OCI-LY7 (cell line): ENCODE results near the gene MMP27. TPM values are rescaled to one million over a fixed set of nuclear protein-coding genes. Genes with fewer than 3 reads are reported as not detected.

ENCODE experiments used
- BruUV-seq: library from RNA; stranded (reverse); fragments of 400-500 nt; replicated peaks from 2 replicates; lab custom pipeline; 2021; lab: Mats Ljungman, UMichigan
- CTCF ChIA-PET: fragments of 300-600 bp; sonication (Branson Sonifier 250); formaldehyde crosslinking; loops from one replicate; lab custom pipeline; 2022; ENCODE audit warnings: antibody characterized with exemption; ENCODE audit not compliant: unreplicated experiment; lab: Charles Lee
- POLR2A ChIA-PET: fragments of 300-600 bp; sonication (Branson Sonifier 250); formaldehyde crosslinking; loops from one replicate; lab custom pipeline; 2022; ENCODE audit warnings: antibody characterized with exemption; lab: Charles Lee
- DNase-seq: peaks from one replicate; pipeline ENCODE4 v3.0.0-alpha.2; 2015; ENCODE audit warnings: low spot score
- H2AFZ ChIP-seq: fragments of 200-600 bp; sonication (generic), shearing (Covaris generic); 2 replicates; pipeline ENCODE4 v1.6.1; 2014; ENCODE audit warnings: mild to moderate bottlenecking, antibody characterized with exemption, low read length, moderate library complexity
- H3K27ac ChIP-seq: fragments of 200-600 bp; sonication (generic); 2 replicates; pipeline ENCODE4 v1.5.1; 2014; ENCODE audit warnings: mixed run types, low read depth, mild to moderate bottlenecking, moderate library complexity, low read length, inconsistent platforms; ENCODE audit not compliant: poor library complexity, severe bottlenecking
- H3K36me3 ChIP-seq: fragments of 200-600 bp; sonication (generic); 2 replicates; pipeline ENCODE4 v1.6.1; 2014; ENCODE audit warnings: mild to moderate bottlenecking, antibody characterized with exemption, low read length, moderate library complexity, mixed read lengths; ENCODE audit not compliant: insufficient read depth
- H3K4me1 ChIP-seq: fragments of 200-600 bp; sonication (generic); 2 replicates; pipeline ENCODE4 v1.5.1; 2014; ENCODE audit warnings: mild to moderate bottlenecking, low read length; ENCODE audit not compliant: insufficient read depth, poor library complexity, severe bottlenecking
- H3K4me2 ChIP-seq: fragments of 200-600 bp; sonication (generic); 2 replicates; pipeline ENCODE4 v1.6.1; 2014; ENCODE audit warnings: mild to moderate bottlenecking, low read length
- H3K4me3 ChIP-seq: fragments of 200-600 bp; sonication (generic); 2 replicates; pipeline ENCODE4 v1.5.1; 2014; ENCODE audit warnings: mild to moderate bottlenecking, low read depth, low read length; ENCODE audit not compliant: poor library complexity, severe bottlenecking
- H3K79me2 ChIP-seq: fragments of 200-600 bp; sonication (generic); 2 replicates; pipeline ENCODE4 v1.6.1; 2016; ENCODE audit warnings: low read depth, mild to moderate bottlenecking, low read length, moderate library complexity, mixed read lengths; ENCODE audit not compliant: insufficient read depth
- H3K9me2 ChIP-seq: fragments of 200-600 bp; sonication (generic); 2 replicates; pipeline ENCODE4 v1.6.1; 2016; ENCODE audit warnings: mild to moderate bottlenecking, low read length, mixed read lengths; ENCODE audit not compliant: insufficient read depth
- H3K9me3 ChIP-seq: fragments of 200-600 bp; sonication (generic); 2 replicates; pipeline ENCODE4 v1.6.1; 2014; ENCODE audit warnings: mild to moderate bottlenecking, mixed run types, low read length, mixed read lengths
- H4K20me1 ChIP-seq: fragments of 200-600 bp; sonication (generic); 2 replicates; pipeline ENCODE4 v1.6.1; 2014; ENCODE audit warnings: mild to moderate bottlenecking, antibody characterized with exemption, low read length, moderate library complexity, mixed read lengths; ENCODE audit not compliant: insufficient read depth
- EZH2phosphoT487 ChIP-seq: fragments of 200-600 bp; sonication (generic); IDR thresholded peaks from 2 replicates; pipeline ENCODE4 v1.6.1; 2018; ENCODE audit warnings: low read depth, borderline replicate concordance, mild to moderate bottlenecking, mixed run types, antibody characterized with exemption, low read length, moderate library complexity, mixed read lengths
- intact Hi-C: fragments of 100-400 bp; cut with micrococcal nuclease; formaldehyde crosslinking; loops from one replicate; pipeline ENCODE4 v1.10.0; 2022; ENCODE audit not compliant: unreplicated experiment
- total RNA-seq, 2 experiments: library from RNA; depleted of rRNA in 1 of 2; stranded (reverse); fragments of >200 nt in 1 of 2; shearing (Covaris generic) in 1 of 2; gene quantifications; 2 replicates each; pipeline ENCODE4 v1.2.3, GENCODE V29; 2014 to 2022
- TF ChIP-seq, protein P1 (sequence below): fragments of 200-600 bp; sonication (generic); conservative IDR thresholded peaks from 2 replicates; pipeline ENCODE4 v1.5.1; 2014; ENCODE audit warnings: mild to moderate bottlenecking, antibody characterized with exemption, low read length, moderate library complexity, mixed read lengths

The MMP27 gene
- total RNA-seq, 2 experiments from 2014 or later: not detected

DNA sequence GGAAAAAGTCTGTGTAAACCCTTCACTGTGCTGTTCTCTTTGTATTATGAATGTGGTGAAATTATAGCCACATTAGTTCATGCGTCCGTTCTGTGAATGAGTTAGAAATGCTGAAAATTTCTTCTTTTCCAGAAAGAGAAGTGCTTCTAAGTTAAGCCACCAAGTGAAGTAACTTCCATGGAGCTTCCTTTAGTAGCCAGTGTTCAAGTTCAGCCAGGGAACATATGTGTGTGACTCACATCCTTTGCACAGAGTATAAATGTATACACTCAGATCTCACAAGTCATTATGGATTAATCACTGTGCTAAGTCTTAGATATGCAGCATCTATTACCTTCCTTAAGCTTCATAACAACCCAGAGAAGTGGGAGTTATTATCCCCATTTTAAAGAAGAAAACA, 22.3 kb upstream of the MMP27 start:
- Histone ChIP-seq H3K4me3 (no peak overlapping the region), H3K4me2 (no peak overlapping the region), H3K79me2 (no peaks in the 10 kb centered on the region), H3K27ac (no peak overlapping the region), H3K4me1 (no peaks in the 10 kb centered on the region), H4K20me1 (no peaks in the 10 kb centered on the region), H3K36me3 (no peaks in the 10 kb centered on the region), H3K9me2 (no peaks in the 10 kb centered on the region), H3K9me3 (no peaks in the 10 kb centered on the region), H2AFZ (no peak overlapping the region)
- ChIA-PET POLR2A (interaction anchor here (0.6 kb wide), 1 partner anchor 384 kb away, joined by 3 read pairs; no protein-coding TSS in a partner anchor), CTCF (no interaction called here)
- no TSS peak for BruUV-seq
- intact Hi-C loops: no loop called here
- DNase-seq: no peak
- no peak for TF ChIP-seq EZH2phosphoT487
- TF ChIP-seq, protein P1, sequence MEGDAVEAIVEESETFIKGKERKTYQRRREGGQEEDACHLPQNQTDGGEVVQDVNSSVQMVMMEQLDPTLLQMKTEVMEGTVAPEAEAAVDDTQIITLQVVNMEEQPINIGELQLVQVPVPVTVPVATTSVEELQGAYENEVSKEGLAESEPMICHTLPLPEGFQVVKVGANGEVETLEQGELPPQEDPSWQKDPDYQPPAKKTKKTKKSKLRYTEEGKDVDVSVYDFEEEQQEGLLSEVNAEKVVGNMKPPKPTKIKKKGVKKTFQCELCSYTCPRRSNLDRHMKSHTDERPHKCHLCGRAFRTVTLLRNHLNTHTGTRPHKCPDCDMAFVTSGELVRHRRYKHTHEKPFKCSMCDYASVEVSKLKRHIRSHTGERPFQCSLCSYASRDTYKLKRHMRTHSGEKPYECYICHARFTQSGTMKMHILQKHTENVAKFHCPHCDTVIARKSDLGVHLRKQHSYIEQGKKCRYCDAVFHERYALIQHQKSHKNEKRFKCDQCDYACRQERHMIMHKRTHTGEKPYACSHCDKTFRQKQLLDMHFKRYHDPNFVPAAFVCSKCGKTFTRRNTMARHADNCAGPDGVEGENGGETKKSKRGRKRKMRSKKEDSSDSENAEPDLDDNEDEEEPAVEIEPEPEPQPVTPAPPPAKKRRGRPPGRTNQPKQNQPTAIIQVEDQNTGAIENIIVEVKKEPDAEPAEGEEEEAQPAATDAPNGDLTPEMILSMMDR: no peak

DNA sequence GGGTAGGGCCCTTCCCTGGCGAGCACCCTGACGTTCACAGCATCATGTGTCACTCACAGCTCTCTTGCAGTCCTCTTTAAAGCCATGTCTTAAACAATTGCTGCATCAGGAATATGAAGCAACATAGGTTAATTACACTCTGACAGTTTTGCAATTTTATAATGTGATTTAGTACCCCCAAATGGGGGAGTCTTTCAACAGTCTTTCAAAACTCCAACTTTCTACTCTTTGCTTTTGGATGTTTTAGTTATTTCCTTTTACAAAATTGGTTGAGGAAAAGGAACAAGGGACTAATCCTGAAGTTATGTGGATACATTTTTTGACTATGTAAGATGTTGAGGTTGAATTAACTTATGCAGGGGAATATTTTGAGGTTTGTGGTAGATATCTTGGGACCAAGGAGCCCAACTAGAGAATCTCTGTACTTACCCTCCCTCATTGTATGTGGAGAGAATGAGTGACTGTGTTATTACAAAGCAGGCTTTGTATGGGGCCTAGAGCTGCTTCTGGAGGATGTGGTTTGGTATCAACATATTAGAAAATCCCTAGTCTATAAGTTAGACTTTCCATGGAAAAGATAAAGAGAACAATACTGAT, 19.4 kb upstream of the MMP27 start, which contains the start of gene MMP8:
TSS of gene MMP8 (minus strand) at position 51 of the 597 bp plus-strand sequence. CDS start 99 bp downstream, outside the sequence.
- Histone ChIP-seq H3K79me2 (no peaks in the 10 kb centered on the region), H3K9me3 (no peaks in the 10 kb centered on the region), H3K4me1 (no peaks in the 10 kb centered on the region), H3K4me3 (no peak within 1 kb of the TSS), H3K9me2 (no peaks in the 10 kb centered on the region), H3K36me3 (no peaks in the 10 kb centered on the region), H4K20me1 (no peaks in the 10 kb centered on the region), H3K4me2 (no peak within 1 kb of the TSS), H2AFZ (no peak within 1 kb of the TSS), H3K27ac (no peak within 1 kb of the TSS)
- POLR2A ChIA-PET: no interaction called here
- intact Hi-C loops: no loop called here
- no peak for DNase-seq
- CTCF ChIA-PET: no interaction called here
- BruUV-seq: no TSS peak
- TF ChIP-seq EZH2phosphoT487: no peak
- TF ChIP-seq, protein P1: no peak

DNA sequence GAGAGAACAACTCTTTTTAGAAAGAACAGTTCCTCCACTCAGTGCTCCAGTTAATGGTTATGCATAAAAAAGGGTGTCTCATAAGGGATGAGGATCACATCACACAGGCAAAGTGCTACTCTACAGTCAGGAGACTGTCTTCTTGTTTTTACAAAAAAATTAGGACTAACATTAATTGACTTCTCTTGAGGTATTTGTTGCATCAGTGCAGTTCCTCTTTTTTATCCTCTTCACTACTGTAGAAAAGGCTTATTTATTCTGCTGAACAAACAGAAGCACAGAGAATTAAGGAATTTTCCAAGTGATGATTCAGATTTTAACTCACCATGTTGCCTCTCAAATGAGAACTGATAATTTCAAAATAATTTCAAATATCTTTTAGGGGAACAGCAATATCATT, 17.3 kb upstream of the MMP27 start:
- no peaks in the 10 kb centered on the region for H3K36me3 ChIP-seq
- H3K9me3 ChIP-seq: no peaks in the 10 kb centered on the region
- no peaks in the 10 kb centered on the region for H3K9me2 ChIP-seq
- H3K4me3 ChIP-seq: no peak overlapping the region
- TF ChIP-seq, protein P1: no peak
- no peak for TF ChIP-seq EZH2phosphoT487
- no peak overlapping the region for H2AFZ ChIP-seq
- ChIA-PET POLR2A (no interaction called here), CTCF (no interaction called here)
- no TSS peak for BruUV-seq
- H3K4me1 ChIP-seq: no peaks in the 10 kb centered on the region
- H3K27ac ChIP-seq: no peak overlapping the region
- intact Hi-C loops: no loop called here
- DNase-seq: no peak
- H3K4me2 ChIP-seq: no peak overlapping the region
- no peaks in the 10 kb centered on the region for H3K79me2 ChIP-seq
- H4K20me1 ChIP-seq: no peaks in the 10 kb centered on the region
